Subcutaneous abdominal adipose tissue (tissue), 5 donors: Measurements from ENCODE around the gene FOXF1.

Source experiments
- H3K27ac ChIP-seq: one replicate; pipeline ENCODE4 v1.7.0; 2013; ENCODE audit warnings: low read depth, mild to moderate bottlenecking, inconsistent platforms, low read length, moderate library complexity
- H3K27me3 ChIP-seq, 5 donors: one replicate each; pipeline ENCODE4 v1.7.0; 2013; ENCODE audit warnings: low read length in 5 of 5, inconsistent platforms in 1 of 5; ENCODE audit not compliant: control insufficient read depth in 5 of 5, insufficient read depth in 4 of 5
- H3K36me3 ChIP-seq, 5 donors: one replicate each; pipeline ENCODE4 v1.7.0; 2013; ENCODE audit warnings: low read length in 5 of 5; ENCODE audit not compliant: control insufficient read depth in 5 of 5, insufficient read depth in 5 of 5
- H3K4me1 ChIP-seq, 5 donors: one replicate each; pipeline ENCODE4 v1.7.0; 2013; ENCODE audit warnings: low read length in 5 of 5, mild to moderate bottlenecking in 3 of 5, moderate library complexity in 1 of 5; ENCODE audit not compliant: control insufficient read depth in 5 of 5, insufficient read depth in 5 of 5
- H3K4me3 ChIP-seq, 5 donors: one replicate each; pipeline ENCODE4 v1.7.0; 2013; ENCODE audit warnings: low read length in 5 of 5, low read depth in 1 of 5
- H3K9ac ChIP-seq, 5 donors: one replicate each; pipeline ENCODE4 v1.7.0; 2013; ENCODE audit warnings: low read length in 5 of 5, mild to moderate bottlenecking in 4 of 5, moderate library complexity in 3 of 5
- H3K9me3 ChIP-seq, 5 donors: one replicate each; pipeline ENCODE4 v1.7.0; 2013; ENCODE audit warnings: low read length in 5 of 5; ENCODE audit not compliant: control insufficient read depth in 5 of 5
- donor health status: healthy.
- donor health status: healthy.
- donor health status: healthy.
- donor health status: healthy.
- donor health status: healthy.

FOXF1 gene

GRCh38 chr16:86491640-86492023, 18.7 kb upstream of the FOXF1 start:
- H3K9ac ChIP-seq, result no peak overlapping the region
- H3K36me3 ChIP-seq, result no peaks in the 10 kb centered on the region
- no peaks in the 10 kb centered on the region for H3K4me1 ChIP-seq
- H3K27me3 ChIP-seq, result peaks cover 53 to 78% (median 77%) of the 10 kb centered on the region in 5 donors
- H3K9me3 ChIP-seq, result peaks cover 2 to 10% (median 7%) of the 10 kb centered on the region in 5 donors
- H3K27ac ChIP-seq, result no peak overlapping the region
- H3K4me3 ChIP-seq, result no peak overlapping the region

DNA sequence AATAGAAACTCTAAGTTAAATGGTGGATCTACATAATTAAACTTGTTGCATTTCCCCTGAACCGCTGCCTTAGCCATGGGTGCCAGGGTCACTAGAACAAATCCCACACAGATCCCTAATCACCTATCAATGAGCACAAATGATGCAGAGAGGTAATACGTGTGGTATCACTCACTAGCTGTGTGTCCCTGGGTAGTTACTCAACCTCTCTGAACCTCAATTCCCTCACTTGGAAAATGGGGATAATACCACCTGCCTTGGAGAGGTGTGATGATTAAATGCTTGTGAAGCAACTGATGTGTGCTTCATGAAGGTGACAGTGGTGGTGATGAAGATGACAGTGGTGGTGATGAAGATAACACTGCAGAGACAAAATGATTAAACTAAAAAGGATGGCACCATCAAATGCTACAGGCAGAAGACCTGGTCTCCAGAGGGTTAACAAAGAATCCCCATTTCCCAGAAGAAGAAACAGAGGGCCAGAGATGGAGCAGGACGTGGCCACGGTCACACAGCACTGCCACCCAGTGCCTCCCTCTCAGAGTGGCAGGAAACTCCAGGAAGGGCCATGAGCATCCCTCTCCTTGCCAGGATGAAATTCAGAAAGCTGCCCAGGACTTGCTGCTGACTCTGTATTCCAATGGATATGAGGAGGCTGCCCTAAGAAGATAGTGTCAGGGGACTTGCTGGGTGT, 17.9 kb upstream of the FOXF1 start:
- no peak overlapping the region for H3K4me3 ChIP-seq
- H3K9me3 ChIP-seq, result peaks cover 2 to 10% (median 7%) of the 10 kb centered on the region in 5 donors
- peaks cover 0 to 3% (median 0%) of the 10 kb centered on the region in 5 donors for H3K4me1 ChIP-seq
- no peaks in the 10 kb centered on the region for H3K36me3 ChIP-seq
- H3K27me3 ChIP-seq, result peaks cover 53 to 78% (median 75%) of the 10 kb centered on the region in 5 donors
- H3K9ac ChIP-seq, result no peak overlapping the region
- no peak overlapping the region for H3K27ac ChIP-seq

GRCh38 chr16:86492961-86493629, 17.2 kb upstream of the FOXF1 start:
- peaks cover 0 to 3% (median 0%) of the 10 kb centered on the region in 5 donors for H3K4me1 ChIP-seq
- H3K27ac ChIP-seq, result no peak overlapping the region
- H3K4me3 ChIP-seq, result no peak overlapping the region
- H3K9me3 ChIP-seq, result peaks cover 2 to 10% (median 7%) of the 10 kb centered on the region in 5 donors
- no peak overlapping the region for H3K9ac ChIP-seq
- H3K36me3 ChIP-seq, result no peaks in the 10 kb centered on the region
- peaks cover 54 to 79% (median 73%) of the 10 kb centered on the region in 5 donors for H3K27me3 ChIP-seq

DNA sequence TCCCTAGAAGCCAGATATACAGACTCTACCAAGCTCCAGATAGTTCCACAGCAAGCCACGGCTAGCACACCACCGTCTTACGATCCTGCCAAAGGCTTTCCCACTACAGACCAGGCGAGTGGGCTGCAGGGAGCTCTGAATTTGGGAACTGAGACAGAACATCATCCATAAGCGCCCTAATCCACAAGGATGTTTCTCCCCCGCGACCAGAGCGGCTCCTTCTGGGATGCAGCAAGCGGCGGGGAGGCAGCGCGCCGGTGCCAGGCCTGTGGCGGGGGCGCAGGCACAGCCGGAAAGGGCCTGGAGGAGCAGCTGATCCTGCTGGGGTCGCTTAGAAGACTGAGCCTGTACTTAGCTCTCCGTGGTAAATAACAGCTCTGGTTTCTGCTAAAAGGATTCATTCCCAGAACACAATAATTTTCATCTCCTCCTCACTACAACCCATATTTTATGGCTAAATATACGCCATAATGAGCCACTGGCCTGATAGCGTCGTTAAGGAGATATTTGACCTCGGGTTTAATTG, 16.2 kb upstream of the FOXF1 start:
- H3K36me3 ChIP-seq, result no peaks in the 10 kb centered on the region
- H3K9me3 ChIP-seq, result peaks cover 2 to 9% (median 7%) of the 10 kb centered on the region in 5 donors
- peaks cover 0 to 9% (median 4%) of the 10 kb centered on the region in 5 donors for H3K4me1 ChIP-seq
- no peak overlapping the region for H3K4me3 ChIP-seq
- no peak overlapping the region for H3K9ac ChIP-seq
- peaks cover 58 to 81% (median 74%) of the 10 kb centered on the region in 5 donors for H3K27me3 ChIP-seq
- no peak overlapping the region for H3K27ac ChIP-seq

DNA sequence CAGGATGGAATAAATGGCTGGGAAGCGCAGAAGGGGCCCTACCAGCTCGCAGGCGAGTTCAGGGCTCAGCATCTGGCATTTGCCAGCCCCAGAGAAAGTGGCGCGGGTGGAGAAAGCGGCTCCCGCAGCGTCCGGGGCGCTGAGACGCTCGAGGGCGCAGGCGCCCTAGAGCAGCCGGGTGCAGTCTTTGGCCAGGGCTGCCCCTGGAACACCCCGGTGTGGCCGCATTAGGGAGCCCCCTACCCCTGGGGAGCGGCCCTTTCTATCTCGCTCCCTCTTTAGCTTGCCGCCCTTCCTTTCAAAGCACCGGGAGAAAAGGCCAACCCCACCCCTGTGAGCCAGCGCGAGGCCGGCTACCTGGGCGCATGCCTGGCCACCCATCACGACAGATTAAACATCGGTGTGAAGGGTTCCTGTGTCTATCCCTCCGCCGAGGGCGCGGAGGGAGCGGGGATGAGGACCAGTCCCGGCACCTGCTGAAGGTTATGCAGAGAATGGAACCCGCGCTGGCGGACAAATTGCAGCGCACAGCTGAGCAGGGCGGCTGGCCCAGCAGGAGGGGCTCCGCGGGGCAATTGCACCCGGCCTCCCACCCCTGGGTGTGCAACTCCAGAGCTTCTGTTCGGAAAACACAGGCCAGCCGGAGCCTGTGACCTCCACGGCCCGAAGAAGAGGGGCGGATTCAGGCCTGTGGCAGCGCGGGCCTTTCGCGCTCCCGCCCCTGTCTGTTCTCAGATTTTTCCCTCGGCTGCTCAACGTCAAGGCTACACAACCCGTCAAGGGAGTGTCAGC, 15.6 kb upstream of the FOXF1 start:
- no peak overlapping the region for H3K27ac ChIP-seq
- H3K36me3 ChIP-seq, result no peaks in the 10 kb centered on the region
- no peak overlapping the region for H3K4me3 ChIP-seq
- peaks cover 58 to 83% (median 76%) of the 10 kb centered on the region in 5 donors for H3K27me3 ChIP-seq
- H3K9ac ChIP-seq, result no peak overlapping the region
- H3K9me3 ChIP-seq, result peaks cover 0 to 2% (median 1%) of the 10 kb centered on the region in 5 donors
- peaks cover 0 to 9% (median 6%) of the 10 kb centered on the region in 5 donors for H3K4me1 ChIP-seq

- Histone ChIP-seq H3K4me3 (no peak overlapping the region), H3K9me3 (no peaks in the 10 kb centered on the region), H3K9ac (no peak overlapping the region), H3K4me1 (peaks cover 0 to 9% (median 6%) of the 10 kb centered on the region in 5 donors), H3K27ac (no peak overlapping the region), H3K36me3 (no peaks in the 10 kb centered on the region), H3K27me3 (peaks cover 63 to 84% (median 77%) of the 10 kb centered on the region in 5 donors)
Observed at GRCh38 chr16:86495357-86495701, 15.0 kb upstream of the FOXF1 start.

GRCh38 chr16:86495756-86496261, 14.5 kb upstream of the FOXF1 start:
- no peak overlapping the region for H3K4me3 ChIP-seq
- peaks cover 0 to 9% (median 6%) of the 10 kb centered on the region in 5 donors for H3K4me1 ChIP-seq
- H3K27ac ChIP-seq, result no peak overlapping the region
- no peaks in the 10 kb centered on the region for H3K36me3 ChIP-seq
- peaks cover 68 to 86% (median 82%) of the 10 kb centered on the region in 5 donors for H3K27me3 ChIP-seq
- H3K9ac ChIP-seq, result no peak overlapping the region
- H3K9me3 ChIP-seq, result no peaks in the 10 kb centered on the region

DNA sequence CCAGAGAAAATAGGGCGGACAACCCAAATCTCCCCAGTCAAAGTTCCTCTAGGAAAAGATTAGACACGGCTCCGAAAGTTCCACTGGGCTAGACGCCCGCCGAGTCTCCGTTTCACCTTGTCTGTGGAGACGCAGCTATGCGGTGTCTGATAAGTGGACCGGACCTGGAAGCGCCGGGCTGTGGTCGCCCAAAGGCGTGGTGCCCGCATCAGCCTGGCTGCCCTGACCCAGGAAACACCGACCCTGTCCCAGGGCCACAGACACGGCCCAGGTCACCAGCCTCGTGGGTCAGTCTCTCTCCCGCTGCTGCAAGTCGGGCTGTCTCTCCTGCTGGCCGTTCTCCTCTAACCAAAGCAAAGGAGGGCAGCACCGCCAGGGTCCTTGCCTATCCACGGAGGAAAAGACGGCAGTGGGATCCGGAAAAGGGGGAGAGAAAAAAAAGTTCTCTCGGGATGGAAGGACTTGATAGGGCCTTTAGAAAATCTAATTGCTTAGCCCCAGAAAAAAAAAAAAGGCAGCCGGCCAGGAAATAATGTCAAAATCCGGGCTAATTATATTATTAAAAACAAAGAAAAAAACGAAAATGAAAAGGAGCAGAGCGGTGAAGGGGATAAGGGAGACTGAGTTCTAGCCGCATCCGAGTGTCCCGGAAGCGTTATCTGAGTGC, 13.9 kb upstream of the FOXF1 start:
- Histone ChIP-seq H3K27ac (no peak overlapping the region), H3K4me1 (peaks cover 0 to 9% (median 6%) of the 10 kb centered on the region in 5 donors), H3K27me3 (peaks cover 74 to 91% (median 84%) of the 10 kb centered on the region in 5 donors), H3K9me3 (no peaks in the 10 kb centered on the region), H3K36me3 (no peaks in the 10 kb centered on the region), H3K9ac (no peak overlapping the region), H3K4me3 (no peak overlapping the region)

GRCh38 chr16:86496929-86497461, 13.3 kb upstream of the FOXF1 start:
- Histone ChIP-seq H3K9ac (no peak overlapping the region), H3K4me1 (peaks cover 0 to 9% (median 6%) of the 10 kb centered on the region in 5 donors), H3K4me3 (no peak overlapping the region), H3K36me3 (no peaks in the 10 kb centered on the region), H3K27me3 (peaks cover 78 to 91% (median 88%) of the 10 kb centered on the region in 5 donors), H3K27ac (no peak overlapping the region), H3K9me3 (no peaks in the 10 kb centered on the region)
